ENCODE results near the gene SPTLC3. TPM values are rescaled to one million over a fixed set of nuclear protein-coding genes. Genes with fewer than 3 reads are reported as not detected.

Gene SPTLC3
- total and polyA plus RNA-seq, 3 experiments from 2014 or later, result 1.7 TPM; not detected in 2

DNA sequence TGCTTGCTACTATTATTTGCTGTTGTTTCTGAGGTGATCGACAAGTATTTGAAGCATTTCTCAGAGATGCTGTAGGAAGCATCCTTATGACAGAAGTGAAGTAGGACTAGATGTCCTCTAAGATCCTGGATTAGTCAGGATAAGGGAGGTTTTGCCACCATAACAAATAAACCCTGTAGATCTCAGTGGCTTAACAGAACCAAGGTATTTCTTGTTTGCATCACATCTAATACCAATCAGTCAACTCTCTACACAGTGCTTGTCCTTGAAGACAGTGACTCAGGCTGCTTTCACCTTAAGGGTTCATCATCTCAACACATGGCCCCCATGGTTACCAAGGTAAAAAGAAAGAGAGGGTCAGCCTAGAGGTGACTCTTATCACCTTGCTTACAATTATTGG lies 119.4 kb downstream of the SPTLC3 start:
- H3K36me3 Mint-ChIP-seq, result peaks cover 0 to 9% (median 0%) of the 10 kb centered on the region in 3 donors
- Histone ChIP-seq H3K27me3 (ENCODE audit: insufficient read depth, low read length, poor library complexity, severe bottlenecking) (no peaks in the 10 kb centered on the region), H3K9me3 (ENCODE audit: low read length) (no peaks in the 10 kb centered on the region), H3K4me1 (ENCODE audit: insufficient read depth, low read length) (no peaks in the 10 kb centered on the region), H3K4me3 (ENCODE audit: low read length) (no peak overlapping the region), H3K36me3 (ENCODE audit: insufficient read depth, low read length) (no peaks in the 10 kb centered on the region), H3K27ac (ENCODE audit: low read depth, low read length) (no peak overlapping the region)
- POLR2A ChIA-PET, result no interaction called here
- H3K27me3 Mint-ChIP-seq, result peaks cover 7 to 9% of the 10 kb centered on the region in 2 donors
- H3K9me3 Mint-ChIP-seq, result no peaks in the 10 kb centered on the region
- no peak overlapping the region for H3K4me3 Mint-ChIP-seq
- H3K27ac Mint-ChIP-seq, result no peak overlapping the region
- CTCF ChIA-PET, result no interaction called here
- H3K4me1 Mint-ChIP-seq, result peaks cover 0 to 7% (median 2%) of the 10 kb centered on the region in 3 donors
- no peak for DNase-seq

GRCh38 chr20:13130061-13130706 lies 121.4 kb downstream of the SPTLC3 start:
- Mint-ChIP-seq H3K36me3 (peaks cover 0 to 9% (median 0%) of the 10 kb centered on the region in 3 donors), H3K27ac (no peak overlapping the region), H3K9me3 (peaks cover 0 to 2% (median 0%) of the 10 kb centered on the region in 5 donors), H3K27me3 (peaks cover 7 to 9% of the 10 kb centered on the region in 2 donors), H3K4me1 (peaks cover 0 to 7% (median 2%) of the 10 kb centered on the region in 3 donors), H3K4me3 (no peak overlapping the region)
- DNase-seq, result no peak
- H3K27me3 ChIP-seq (ENCODE audit: insufficient read depth, low read length, poor library complexity, severe bottlenecking), result no peaks in the 10 kb centered on the region
- no peaks in the 10 kb centered on the region for H3K4me1 ChIP-seq (ENCODE audit: insufficient read depth, low read length)
- POLR2A ChIA-PET, result no interaction called here
- no peak overlapping the region for H3K4me3 ChIP-seq (ENCODE audit: low read length)
- H3K9me3 ChIP-seq (ENCODE audit: low read length), result no peaks in the 10 kb centered on the region
- H3K27ac ChIP-seq (ENCODE audit: low read depth, low read length), result no peak overlapping the region
- no peaks in the 10 kb centered on the region for H3K36me3 ChIP-seq (ENCODE audit: insufficient read depth, low read length)
- CTCF ChIA-PET, result no interaction called here

GRCh38 chr20:13130707-13131103 lies 121.9 kb downstream of the SPTLC3 start:
- H3K36me3 Mint-ChIP-seq, result peaks cover 0 to 9% (median 0%) of the 10 kb centered on the region in 3 donors
- peaks cover 0 to 2% (median 0%) of the 10 kb centered on the region in 5 donors for H3K9me3 Mint-ChIP-seq
- Histone ChIP-seq H3K36me3 (ENCODE audit: insufficient read depth, low read length) (no peaks in the 10 kb centered on the region), H3K9me3 (ENCODE audit: low read length) (no peaks in the 10 kb centered on the region), H3K27ac (ENCODE audit: low read depth, low read length) (no peak overlapping the region), H3K4me1 (ENCODE audit: insufficient read depth, low read length) (no peaks in the 10 kb centered on the region), H3K4me3 (ENCODE audit: low read length) (no peak overlapping the region), H3K27me3 (ENCODE audit: insufficient read depth, low read length, poor library complexity, severe bottlenecking) (no peaks in the 10 kb centered on the region)
- POLR2A ChIA-PET, result no interaction called here
- CTCF ChIA-PET, result no interaction called here
- H3K27ac Mint-ChIP-seq, result no peak overlapping the region
- peaks cover 0 to 7% (median 2%) of the 10 kb centered on the region in 3 donors for H3K4me1 Mint-ChIP-seq
- DNase-seq, result no peak
- H3K27me3 Mint-ChIP-seq, result peaks cover 7 to 9% of the 10 kb centered on the region in 2 donors
- no peak overlapping the region for H3K4me3 Mint-ChIP-seq

GRCh38 chr20:13131688-13132087 lies 122.9 kb downstream of the SPTLC3 start:
- POLR2A ChIA-PET, result no interaction called here
- Histone ChIP-seq H3K9me3 (ENCODE audit: low read length) (no peaks in the 10 kb centered on the region), H3K4me1 (ENCODE audit: insufficient read depth, low read length) (no peaks in the 10 kb centered on the region), H3K36me3 (ENCODE audit: insufficient read depth, low read length) (no peaks in the 10 kb centered on the region), H3K4me3 (ENCODE audit: low read length) (no peak overlapping the region), H3K27ac (ENCODE audit: low read depth, low read length) (no peak overlapping the region), H3K27me3 (ENCODE audit: insufficient read depth, low read length, poor library complexity, severe bottlenecking) (no peaks in the 10 kb centered on the region)
- CTCF ChIA-PET, result no interaction called here
- Mint-ChIP-seq H3K36me3 (peaks cover 0 to 9% (median 0%) of the 10 kb centered on the region in 3 donors), H3K27ac (no peak overlapping the region), H3K27me3 (peaks cover 7 to 9% of the 10 kb centered on the region in 2 donors), H3K4me1 (peaks cover 0 to 7% (median 2%) of the 10 kb centered on the region in 3 donors), H3K4me3 (no peak overlapping the region), H3K9me3 (peaks cover 0 to 2% (median 0%) of the 10 kb centered on the region in 5 donors)
- DNase-seq, result no peak

DNA sequence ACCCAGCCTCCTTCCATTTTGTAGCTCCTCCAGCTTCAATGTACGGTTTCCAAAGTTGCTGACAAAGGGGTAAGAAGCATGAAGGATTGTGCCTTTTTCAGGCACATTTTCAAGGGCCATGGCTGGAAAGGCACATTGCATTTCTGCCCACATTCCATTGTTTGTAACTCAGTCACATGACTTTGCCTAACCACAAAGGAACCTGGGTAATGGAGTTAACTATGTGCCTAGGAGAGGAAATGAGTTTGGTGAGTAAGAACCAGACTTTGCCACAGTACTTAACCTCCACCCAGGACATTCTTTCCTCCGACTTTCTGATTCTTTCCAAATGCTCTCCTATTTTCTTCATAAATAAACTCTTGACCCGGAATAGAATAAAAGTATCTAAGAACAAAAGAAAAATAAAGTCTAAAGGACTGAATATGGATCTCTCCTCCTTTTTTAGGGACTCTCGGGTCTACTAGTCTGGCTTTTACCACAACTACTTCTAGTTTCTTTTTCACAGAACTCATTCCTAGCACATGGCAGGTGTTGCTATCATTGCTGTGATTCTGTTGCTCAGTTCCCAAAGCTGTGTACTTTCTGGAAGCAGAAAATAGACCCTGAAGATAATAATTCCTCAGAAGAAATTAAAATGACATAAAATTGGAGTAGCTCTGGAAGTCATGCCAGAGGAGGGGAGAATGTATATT lies 130.8 kb downstream of the SPTLC3 start:
- no peaks in the 10 kb centered on the region for H3K9me3 ChIP-seq (ENCODE audit: low read length)
- H3K27me3 ChIP-seq (ENCODE audit: insufficient read depth, low read length, poor library complexity, severe bottlenecking), result no peaks in the 10 kb centered on the region
- H3K4me1 ChIP-seq (ENCODE audit: insufficient read depth, low read length), result no peaks in the 10 kb centered on the region
- ChIA-PET POLR2A (no interaction called here), CTCF (no interaction called here)
- H3K27ac ChIP-seq (ENCODE audit: low read depth, low read length), result no peak overlapping the region
- no peak overlapping the region for H3K4me3 ChIP-seq (ENCODE audit: low read length)
- Mint-ChIP-seq H3K27me3 (peaks cover 2 to 23% of the 10 kb centered on the region in 2 donors), H3K4me1 (peaks cover 0 to 4% (median 3%) of the 10 kb centered on the region in 3 donors), H3K9me3 (no peaks in the 10 kb centered on the region), H3K36me3 (no peaks in the 10 kb centered on the region), H3K27ac (no peak overlapping the region), H3K4me3 (no peak overlapping the region)
- no peak for DNase-seq
- H3K36me3 ChIP-seq (ENCODE audit: insufficient read depth, low read length), result no peaks in the 10 kb centered on the region

- no peak overlapping the region for H3K4me3 Mint-ChIP-seq
Observed at GRCh38 chr20:13140201-13140600, 131.4 kb downstream of the SPTLC3 start.

DNA sequence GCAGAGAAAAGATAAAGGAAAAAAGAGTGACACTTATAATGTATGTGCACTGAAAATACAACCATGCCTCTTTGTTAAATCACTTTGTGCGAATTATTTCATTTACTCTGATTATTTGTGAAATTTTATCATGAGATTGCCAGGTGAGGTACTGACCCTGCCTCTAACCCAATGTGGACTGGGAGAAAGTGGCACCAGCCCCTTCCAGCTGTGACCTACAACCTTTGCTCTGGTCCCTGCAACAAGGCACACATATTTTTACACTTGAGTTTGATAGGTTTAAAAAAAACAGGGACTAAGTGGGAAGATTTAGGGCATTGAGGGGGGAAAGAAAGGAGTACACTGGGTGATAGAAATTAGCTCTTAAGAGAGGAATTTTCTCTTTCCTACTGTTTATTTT lies 132.0 kb downstream of the SPTLC3 start:
- Histone ChIP-seq H3K9me3 (ENCODE audit: low read length) (no peaks in the 10 kb centered on the region), H3K27ac (ENCODE audit: low read depth, low read length) (no peak overlapping the region), H3K36me3 (ENCODE audit: insufficient read depth, low read length) (no peaks in the 10 kb centered on the region), H3K4me1 (ENCODE audit: insufficient read depth, low read length) (no peaks in the 10 kb centered on the region), H3K4me3 (ENCODE audit: low read length) (no peak overlapping the region), H3K27me3 (ENCODE audit: insufficient read depth, low read length, poor library complexity, severe bottlenecking) (no peaks in the 10 kb centered on the region)
- peaks cover 0 to 4% (median 3%) of the 10 kb centered on the region in 3 donors for H3K4me1 Mint-ChIP-seq
- no peaks in the 10 kb centered on the region for H3K9me3 Mint-ChIP-seq
- no peak overlapping the region for H3K27ac Mint-ChIP-seq
- no peak for DNase-seq
- no peak overlapping the region for H3K4me3 Mint-ChIP-seq
- ChIA-PET POLR2A (no interaction called here), CTCF (no interaction called here)
- no peaks in the 10 kb centered on the region for H3K36me3 Mint-ChIP-seq
- peaks cover 2 to 31% of the 10 kb centered on the region in 2 donors for H3K27me3 Mint-ChIP-seq

More at GRCh38 chr20:13140201-13140600, 131.4 kb downstream of the SPTLC3 start:
- peaks cover 2 to 26% of the 10 kb centered on the region in 2 donors for H3K27me3 Mint-ChIP-seq
- ChIA-PET POLR2A (no interaction called here), CTCF (no interaction called here)
- Histone ChIP-seq H3K4me3 (ENCODE audit: low read length) (no peak overlapping the region), H3K27ac (ENCODE audit: low read depth, low read length) (no peak overlapping the region), H3K36me3 (ENCODE audit: insufficient read depth, low read length) (no peaks in the 10 kb centered on the region), H3K4me1 (ENCODE audit: insufficient read depth, low read length) (no peaks in the 10 kb centered on the region), H3K27me3 (ENCODE audit: insufficient read depth, low read length, poor library complexity, severe bottlenecking) (no peaks in the 10 kb centered on the region), H3K9me3 (ENCODE audit: low read length) (no peaks in the 10 kb centered on the region)
- H3K4me1 Mint-ChIP-seq, result peaks cover 0 to 4% (median 3%) of the 10 kb centered on the region in 3 donors
- H3K36me3 Mint-ChIP-seq, result no peaks in the 10 kb centered on the region
- no peak overlapping the region for H3K27ac Mint-ChIP-seq
- no peaks in the 10 kb centered on the region for H3K9me3 Mint-ChIP-seq
- DNase-seq, result no peak

DNA sequence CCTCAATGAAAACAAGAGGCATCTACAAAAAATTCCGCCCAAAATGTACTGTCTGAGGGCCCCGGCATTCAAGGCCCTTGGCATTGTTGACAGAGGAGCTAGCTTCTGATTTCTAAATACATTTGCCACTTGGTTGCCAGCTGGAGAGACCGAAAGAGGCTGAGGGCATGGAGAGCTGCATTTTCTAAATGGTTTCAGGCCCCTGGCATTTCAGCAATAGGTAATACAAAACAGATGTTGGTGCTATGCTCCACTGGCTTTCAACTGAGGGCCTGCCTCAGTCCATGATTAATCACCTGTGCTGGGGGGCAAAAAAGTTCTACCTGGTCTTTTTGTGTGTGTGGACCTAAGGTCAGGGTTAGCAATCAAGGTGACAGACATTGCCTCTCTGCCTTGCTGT lies 132.8 kb downstream of the SPTLC3 start:
- no peak overlapping the region for H3K4me3 Mint-ChIP-seq
- H3K27me3 Mint-ChIP-seq, result peaks cover 2 to 31% of the 10 kb centered on the region in 2 donors
- H3K27me3 ChIP-seq (ENCODE audit: insufficient read depth, low read length, poor library complexity, severe bottlenecking), result no peaks in the 10 kb centered on the region
- no peaks in the 10 kb centered on the region for H3K9me3 ChIP-seq (ENCODE audit: low read length)
- no peaks in the 10 kb centered on the region for H3K36me3 Mint-ChIP-seq
- H3K4me1 Mint-ChIP-seq, result peaks cover 0 to 4% (median 3%) of the 10 kb centered on the region in 3 donors
- H3K27ac Mint-ChIP-seq, result peak overlapping the region in 1 of 8 donors; percentile 50
- ChIA-PET POLR2A (no interaction called here), CTCF (no interaction called here)
- no peak for DNase-seq
- H3K4me3 ChIP-seq (ENCODE audit: low read length), result no peak overlapping the region
- H3K4me1 ChIP-seq (ENCODE audit: insufficient read depth, low read length), result no peaks in the 10 kb centered on the region
- no peaks in the 10 kb centered on the region for H3K9me3 Mint-ChIP-seq
- no peaks in the 10 kb centered on the region for H3K36me3 ChIP-seq (ENCODE audit: insufficient read depth, low read length)
- no peak overlapping the region for H3K27ac ChIP-seq (ENCODE audit: low read depth, low read length)
